Hematopoietic multipotent progenitor cell treated with erythropoietin and hydrocortisone succinate and interleukin-3 and kit ligand, for 15 days (in vitro differentiated cells): ENCODE data around the gene ANKRD35.
"Not testable (repeated sequence)": the region's sequence is repeated elsewhere in the genome, so short reads cannot be mapped to it uniquely, and the experiment has no call there.

Experiments
- DNase-seq: peaks from one replicate; pipeline ENCODE4 v3.0.0-alpha.2; 2015; ENCODE audit warnings: low spot score

The ANKRD35 gene

GRCh38 chr1:145858238-145858900, 27.3 kb downstream of the ANKRD35 start:
- peak; percentile 32 for DNase-seq

DNA sequence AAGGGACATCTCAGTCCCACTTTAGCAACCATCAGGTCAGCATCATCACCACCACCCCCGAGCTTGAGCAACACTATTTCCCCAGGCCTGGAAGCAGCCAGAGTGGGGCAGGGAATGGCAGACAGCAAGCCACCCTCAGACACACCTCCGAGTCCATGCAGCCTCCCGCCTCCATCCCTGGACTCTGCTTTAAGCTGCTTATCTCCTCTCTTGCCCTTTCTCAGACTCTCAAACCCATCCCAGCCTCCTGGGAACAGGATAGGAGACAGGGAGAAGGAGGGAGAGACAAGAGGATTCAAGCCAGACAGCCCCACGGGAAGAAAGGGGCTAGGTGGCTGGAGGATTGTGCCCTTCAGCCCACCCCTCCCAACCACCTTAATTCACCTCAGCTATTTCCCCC, 28.5 kb downstream of the ANKRD35 start:
- DNase-seq: no peak

DNA sequence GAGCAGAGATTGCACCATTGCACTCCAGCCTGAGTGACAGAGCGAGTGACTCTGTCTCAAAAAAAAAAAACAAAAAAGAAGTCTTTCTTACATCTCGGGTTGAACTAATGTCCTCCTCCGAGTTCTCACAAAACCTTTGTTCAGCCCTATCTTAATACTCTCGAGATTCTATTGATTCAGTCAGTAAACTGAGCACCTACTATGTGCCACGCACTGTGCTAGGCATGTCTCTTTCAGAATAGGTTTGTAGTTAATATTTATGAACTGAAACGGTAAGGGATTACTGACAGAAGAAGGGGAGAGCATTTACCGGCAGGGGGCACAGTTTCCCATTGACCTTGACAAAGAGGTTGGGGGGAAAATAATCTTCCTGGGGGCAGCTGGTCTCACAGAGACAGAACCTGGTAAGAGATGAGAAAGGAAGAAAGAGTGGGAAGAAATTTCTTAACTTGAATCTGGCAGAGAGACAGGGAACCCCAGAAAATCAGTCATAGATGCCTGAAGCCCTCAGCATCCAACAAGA, 30.2 kb downstream of the ANKRD35 start:
- no peak for DNase-seq

GRCh38 chr1:145849356-145850160, 36.1 kb downstream of the ANKRD35 start:
- DNase-seq: no peak

- DNase-seq: no peak
These were observed 37.8 kb downstream of the ANKRD35 start for GRCh38 chr1:145847827-145848226.

GRCh38 chr1:145846201-145846612, 39.5 kb downstream of the ANKRD35 start:
- DNase-seq: peak; percentile 48

GRCh38 chr1:145845514-145846161, 40.0 kb downstream of the ANKRD35 start, which contains the start of gene NUDT17:
NUDT17 (plus strand) TSS chr1:145845630; CDS start chr1:145845641, 11 bp downstream.
- peak; percentile 84 for DNase-seq

DNA sequence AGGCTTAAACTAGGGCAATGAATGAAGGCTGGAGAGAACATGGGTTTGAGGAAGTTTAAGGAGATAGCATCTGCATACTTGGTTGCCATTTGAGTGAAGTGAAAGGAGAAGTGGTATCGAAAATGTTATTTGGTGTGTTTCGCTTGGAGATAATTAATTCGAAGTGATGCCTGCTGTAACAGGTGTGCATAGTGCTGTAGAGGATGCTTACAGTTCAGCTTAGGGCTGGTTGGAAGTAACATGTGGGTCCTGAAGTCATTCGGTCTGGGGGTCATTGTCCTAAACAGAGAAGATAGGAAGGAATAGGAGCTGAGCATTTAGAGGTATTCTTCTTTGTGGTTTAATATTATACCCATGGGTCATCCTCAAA, 40.5 kb downstream of the ANKRD35 start:
- DNase-seq: no peak

DNA sequence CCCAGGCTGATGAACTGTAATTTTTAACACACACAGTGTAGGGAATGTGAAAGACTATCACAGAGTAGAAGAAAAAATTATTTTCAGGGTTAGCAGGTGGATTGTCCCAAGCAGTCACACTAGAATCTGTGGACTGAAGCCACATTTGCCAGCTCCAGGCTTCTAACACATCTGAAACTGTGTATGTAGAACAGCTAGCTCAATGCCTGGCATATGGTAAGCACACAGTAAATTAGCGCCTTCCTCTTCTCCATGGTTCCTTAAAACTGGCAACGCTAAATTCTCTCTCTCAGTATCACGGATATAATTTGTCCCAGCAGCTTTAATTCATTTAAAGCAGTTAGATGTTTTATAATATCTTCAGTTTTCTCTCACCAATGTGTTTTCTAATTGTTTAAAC, 42.6 kb downstream of the ANKRD35 start:
- no peak for DNase-seq

GRCh38 chr1:145837656-145838055, 48.0 kb downstream of the ANKRD35 start:
- DNase-seq: no peak

DNA sequence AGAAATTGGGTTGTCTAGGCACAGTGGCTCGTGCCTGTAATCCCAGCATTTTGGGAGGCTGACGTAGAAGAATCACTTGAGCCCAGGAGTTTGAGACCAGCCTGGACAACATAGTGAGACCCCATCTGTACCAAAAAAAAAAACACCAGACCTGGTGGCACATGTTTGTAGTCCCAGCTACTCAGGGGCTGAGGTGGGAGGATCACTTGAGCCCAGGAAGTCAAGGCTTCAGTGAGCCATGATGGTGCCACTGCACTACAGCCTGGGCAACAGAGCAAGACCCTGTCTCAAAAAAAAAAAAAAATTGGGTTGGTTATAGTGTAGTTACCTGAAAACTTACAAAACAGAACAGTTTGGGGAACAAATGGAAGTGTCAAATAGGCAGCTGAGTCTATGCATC, 54.9 kb downstream of the ANKRD35 start:
- not testable (repeated sequence) for DNase-seq

GRCh38 chr1:145828367-145829026, 57.2 kb downstream of the ANKRD35 start:
- DNase-seq: peak; percentile 81

- DNase-seq: no peak
These were observed 57.7 kb downstream of the ANKRD35 start for GRCh38 chr1:145827966-145828365.

DNA sequence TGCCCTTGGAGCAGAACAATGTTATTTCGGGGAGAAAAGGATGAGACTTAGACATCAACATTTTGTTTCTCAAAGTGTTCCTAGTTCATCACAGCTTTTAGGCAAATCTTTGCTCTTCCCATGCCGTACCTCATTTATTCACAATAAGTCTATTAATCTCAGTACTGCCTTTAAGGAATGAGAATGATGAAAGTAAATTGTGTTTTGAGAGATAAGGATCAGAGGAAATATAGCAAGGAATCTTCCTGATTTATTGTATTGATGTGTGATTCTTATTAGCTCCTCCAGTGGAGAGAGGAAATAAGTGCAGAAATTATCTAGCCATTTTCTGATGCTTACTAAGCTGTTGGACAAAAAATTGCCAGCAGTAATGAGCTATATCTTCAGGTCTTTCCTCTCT, 59.6 kb downstream of the ANKRD35 start:
- DNase-seq: peak; percentile 21

DNA sequence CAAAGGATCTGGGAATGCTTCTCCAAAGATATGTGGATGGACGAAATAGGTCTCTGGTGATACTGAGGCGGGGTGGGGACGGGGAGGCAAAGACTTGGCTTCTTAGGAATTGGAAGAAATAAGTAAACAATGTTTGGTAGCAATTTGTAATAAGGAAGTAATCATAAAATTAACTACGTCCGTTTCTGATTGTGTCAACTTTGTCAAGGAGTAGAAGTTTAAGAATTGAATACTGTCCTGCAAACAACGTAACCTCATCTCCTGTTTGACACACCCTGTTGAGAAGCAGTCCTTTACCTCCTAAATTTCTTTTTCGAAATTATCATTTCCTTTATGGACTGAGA, 61.2 kb downstream of the ANKRD35 start:
- peak; percentile 34 for DNase-seq

- DNase-seq: peak; percentile 81
These were observed 61.8 kb downstream of the ANKRD35 start, which contains the start of the genes POLR3C and RNF115 for GRCh38 chr1:145823565-145824498. POLR3C (plus strand) TSS chr1:145824200; CDS start chr1:145825777, 1,577 bp downstream. RNF115 (minus strand) TSS chr1:145824095; CDS start chr1:145823873, 222 bp downstream.

DNA sequence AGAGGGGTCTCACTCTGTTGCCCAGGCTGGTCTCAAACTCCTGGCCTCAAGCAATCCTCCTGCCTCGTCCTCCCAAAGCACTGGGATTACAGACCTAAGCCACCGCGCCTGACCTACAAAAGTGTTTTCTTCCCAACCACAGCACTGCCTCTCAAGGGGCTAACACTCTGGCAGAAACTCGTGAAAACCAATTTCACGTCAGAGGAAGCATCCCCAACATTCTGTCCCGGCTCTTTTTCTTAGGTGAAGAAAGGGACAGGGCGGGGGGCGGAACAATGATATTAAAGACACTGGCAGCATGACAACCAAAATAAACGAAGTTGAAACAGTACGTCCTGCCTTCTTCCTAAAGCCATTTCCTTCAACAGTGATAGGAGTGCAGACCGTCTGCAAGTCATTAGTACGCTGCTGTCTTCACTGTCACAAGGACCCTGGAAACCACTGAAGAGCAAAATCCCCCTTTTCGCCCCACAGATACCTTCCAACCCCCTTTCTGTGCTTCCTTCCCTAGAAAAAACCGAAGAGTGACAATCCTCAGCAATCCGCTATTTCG, 62.8 kb downstream of the ANKRD35 start:
- DNase-seq: not testable (repeated sequence)

GRCh38 chr1:145818095-145818494, 67.6 kb downstream of the ANKRD35 start:
- DNase-seq: not testable (repeated sequence)
